HG03108 (cell line): ENCODE data around the gene TKFC.
A peak's percentile ranks its signal among the peaks of the same experiment; 100 is the strongest.

ENCODE experiments used
- ATAC-seq: cut with Tn5 transposase; IDR thresholded peaks from one replicate; pipeline ENCODE4 v1.9.1; 2021; ENCODE audit warnings: moderate library complexity; ENCODE audit not compliant: unreplicated experiment

TKFC gene

DNA sequence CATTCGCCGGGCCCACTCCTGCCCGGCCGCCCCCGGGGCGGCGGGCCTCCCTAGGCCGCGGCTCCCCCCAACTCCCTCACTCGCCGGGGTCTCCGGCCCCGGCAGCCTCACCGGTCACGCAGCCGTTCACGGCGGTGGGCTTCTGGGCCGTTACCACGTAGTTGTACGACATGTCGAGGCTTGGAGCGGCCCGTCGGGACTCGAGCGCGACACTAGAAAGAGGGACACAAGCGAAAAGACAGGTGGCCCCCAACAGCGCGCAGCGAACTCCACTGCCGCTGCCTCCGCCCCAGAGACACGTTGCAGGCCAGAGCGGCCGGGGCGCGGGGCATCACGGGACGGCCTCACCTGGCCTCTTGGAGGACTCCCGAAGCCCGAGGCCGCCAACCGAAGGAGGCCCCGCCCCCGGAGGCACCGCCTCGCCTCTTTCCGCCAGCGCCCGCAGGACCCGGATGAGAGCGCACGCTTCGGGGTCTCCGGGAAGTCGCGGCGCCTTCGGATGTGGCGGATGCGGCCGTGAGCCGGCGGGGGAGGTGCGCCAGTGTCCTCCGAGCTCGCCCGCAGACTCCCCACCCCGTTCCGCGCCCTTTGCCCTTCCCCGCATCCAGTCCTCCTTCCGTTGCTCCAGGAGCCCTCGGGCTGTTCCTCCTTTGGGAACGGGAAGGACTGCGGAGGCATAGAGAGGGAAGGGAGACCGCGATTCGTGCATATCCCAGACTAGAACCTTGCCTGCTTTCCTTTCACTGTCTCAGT lies at the start of gene TKFC, which contains the start of gene DDB1:
Gene TKFC (plus strand): TSS at position 432 of the 753 bp plus-strand sequence. CDS start 1,501 bp downstream, outside the sequence.
Gene DDB1 (minus strand): TSS at position 309 of the 753 bp plus-strand sequence. CDS start 137 bp downstream, at position 172.
- ATAC-seq = peak; percentile 92

- no peak for ATAC-seq
Observed at GRCh38 chr11:61283613-61284012, 49.4 kb upstream of the TKFC start.

- ATAC-seq = no peak
Observed at GRCh38 chr11:61287338-61287977, 45.6 kb upstream of the TKFC start.

GRCh38 chr11:61290905-61291690 lies 41.9 kb upstream of the TKFC start:
- ATAC-seq = no peak

DNA sequence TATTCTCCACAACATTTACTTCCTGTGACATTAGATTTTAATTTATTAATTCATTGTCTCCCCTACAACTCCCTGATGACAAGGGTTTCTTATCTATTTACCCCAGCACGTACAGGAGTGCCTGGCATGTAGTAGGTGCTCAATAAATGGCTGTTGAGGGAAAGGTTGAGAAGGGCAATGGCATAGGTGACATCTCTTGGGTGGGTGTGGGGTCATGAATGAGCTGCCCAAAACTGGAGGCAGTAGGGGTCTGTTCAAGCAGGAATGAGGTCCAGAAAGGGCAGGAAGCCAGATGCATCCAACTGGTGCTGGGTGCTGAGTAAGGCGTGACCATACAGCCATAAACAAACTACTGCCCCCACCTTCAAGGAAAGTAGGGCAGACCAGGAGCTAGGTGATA lies 40.7 kb upstream of the TKFC start:
- no peak for ATAC-seq

GRCh38 chr11:61293867-61294716 lies 38.9 kb upstream of the TKFC start:
- peak; percentile 33 for ATAC-seq

GRCh38 chr11:61294717-61295595 lies 38.1 kb upstream of the TKFC start, which contains the start of gene VWCE:
Gene VWCE (minus strand): TSS chr11:61295316. CDS start chr11:61295037, 279 bp downstream.
- peak; percentile 78 for ATAC-seq

DNA sequence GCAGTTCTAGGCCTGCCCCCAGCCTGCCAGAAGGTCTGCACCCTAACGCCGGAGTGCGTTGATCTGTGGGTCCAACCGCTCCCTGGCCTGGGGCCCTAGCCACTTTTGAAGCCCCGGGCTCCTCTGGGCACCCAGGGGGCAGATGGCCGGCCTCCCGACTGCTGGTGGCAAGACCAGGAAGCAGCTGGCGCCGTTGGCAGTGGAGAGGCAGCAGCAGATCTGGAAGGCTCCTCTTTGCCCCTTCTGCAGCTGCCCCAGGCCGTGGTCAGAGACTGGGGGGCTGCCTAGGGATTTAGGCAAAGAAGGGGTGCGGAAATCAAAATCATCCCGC lies 37.5 kb upstream of the TKFC start:
- ATAC-seq = no peak

DNA sequence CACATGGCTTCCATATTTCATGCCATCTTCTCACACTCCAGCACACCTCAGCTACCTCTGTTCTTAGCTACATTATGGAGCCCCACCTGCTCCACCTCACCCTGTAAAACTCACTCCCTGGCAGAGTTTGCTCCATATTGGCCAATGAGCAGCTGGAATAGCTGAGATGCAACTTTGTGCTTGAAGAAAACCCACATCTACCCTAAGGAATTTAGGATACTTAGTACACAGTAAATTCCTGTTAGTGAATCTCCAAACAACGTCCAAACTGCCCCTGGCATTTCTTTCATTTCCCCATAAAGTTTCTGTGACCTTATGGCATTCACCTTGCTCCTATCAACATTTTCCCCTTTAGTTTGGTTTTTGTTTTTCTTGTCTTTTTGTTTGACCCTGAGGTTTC lies 35.7 kb upstream of the TKFC start:
- no peak for ATAC-seq

- ATAC-seq = no peak
Observed at GRCh38 chr11:61297746-61298145, 35.3 kb upstream of the TKFC start.

- no peak for ATAC-seq
Observed at GRCh38 chr11:61298663-61299244, 34.3 kb upstream of the TKFC start.

- ATAC-seq = no peak
Observed at GRCh38 chr11:61302550-61302949, 30.5 kb upstream of the TKFC start.

DNA sequence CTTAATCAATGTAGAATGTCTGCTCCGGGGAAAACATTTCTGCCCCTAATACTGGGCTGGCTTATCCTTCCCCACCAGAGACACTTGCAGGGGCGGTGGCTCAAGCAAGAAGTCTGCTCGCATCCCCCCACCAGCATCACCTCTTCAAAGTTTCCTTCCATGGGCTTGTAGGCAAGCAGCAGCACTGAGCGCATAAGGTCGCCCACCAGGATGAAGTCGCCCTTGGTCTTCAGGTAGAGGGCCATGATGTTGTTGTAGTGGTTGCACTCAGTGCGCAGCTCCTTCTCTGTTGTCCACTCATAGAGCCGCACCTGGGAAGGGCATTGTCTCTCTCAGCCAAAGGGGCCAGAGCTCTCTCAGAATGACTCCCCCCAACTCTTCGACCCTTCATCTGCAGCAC lies 29.3 kb upstream of the TKFC start:
- no peak for ATAC-seq

DNA sequence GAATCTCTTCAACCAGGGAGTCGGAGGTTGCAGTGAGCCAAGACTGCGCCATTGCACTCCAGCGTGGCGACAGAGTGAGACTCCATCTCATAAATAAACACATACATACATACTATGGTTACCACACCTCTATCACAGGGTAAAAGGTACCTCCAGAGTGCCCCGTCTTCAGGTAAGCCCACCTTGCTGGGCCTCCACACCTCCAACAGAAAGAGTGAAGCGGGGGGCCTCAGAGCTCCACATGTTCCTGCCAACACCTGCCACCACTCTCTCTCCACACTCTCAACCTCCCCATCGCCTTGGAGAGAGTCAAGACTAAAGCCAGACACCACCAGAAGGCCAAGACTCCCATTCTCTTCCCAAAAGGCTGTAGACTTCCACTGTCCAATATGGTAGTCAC lies 27.6 kb upstream of the TKFC start:
- ATAC-seq = no peak

DNA sequence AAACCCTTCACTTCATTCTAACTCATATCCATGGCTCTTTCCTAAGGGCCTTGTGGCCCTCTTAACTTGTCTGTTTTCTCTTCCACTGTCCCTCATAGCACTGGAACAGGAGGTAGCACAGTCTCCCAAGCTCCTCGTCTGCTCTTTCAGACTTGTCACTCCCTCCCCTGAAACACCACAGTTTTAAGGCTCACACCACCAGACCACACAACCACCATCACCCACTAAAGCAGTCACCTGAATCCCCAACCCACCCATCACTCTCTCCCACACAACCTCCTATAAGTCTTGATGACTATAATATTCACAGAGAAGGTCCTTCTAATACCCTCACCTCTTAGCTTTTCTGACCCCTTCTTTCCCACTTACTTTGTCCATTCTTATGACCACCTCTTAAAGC lies 26.8 kb upstream of the TKFC start:
- ATAC-seq = no peak

- ATAC-seq = no peak
Observed at GRCh38 chr11:61307354-61307753, 25.7 kb upstream of the TKFC start.

DNA sequence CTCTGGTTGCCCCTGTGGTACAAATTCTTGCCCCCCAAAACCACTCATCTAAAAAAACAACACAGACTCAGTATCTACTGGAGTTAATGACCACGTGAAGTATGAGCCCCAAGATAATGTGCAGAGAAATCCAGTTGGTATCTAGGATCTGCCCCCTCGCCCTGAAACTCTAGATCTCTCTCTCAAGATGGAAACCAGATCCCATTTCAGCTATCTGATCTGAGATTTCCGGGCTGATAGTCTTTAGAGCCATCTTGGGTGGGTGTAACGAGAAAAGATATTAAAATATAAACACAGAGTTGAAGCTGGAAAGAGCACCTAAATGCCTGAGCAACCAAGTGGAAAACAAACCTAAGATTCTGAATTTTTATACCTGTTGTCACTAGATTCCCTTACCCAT lies 23.9 kb upstream of the TKFC start:
- ATAC-seq = no peak

GRCh38 chr11:61309739-61310138 lies 23.3 kb upstream of the TKFC start:
- ATAC-seq = no peak

- no peak for ATAC-seq
Observed at GRCh38 chr11:61310749-61311148, 22.3 kb upstream of the TKFC start.
